AG10803 (cell line): ENCODE data around the gene FHOD1.

Experiments used
- DNase-seq: peaks from one replicate; pipeline ENCODE4 v3.0.0; 2010; ENCODE audit warnings: low read depth
- H3K4me3 ChIP-seq: 2 replicates; pipeline ENCODE4 v1.5.1; 2011; ENCODE audit warnings: mild to moderate bottlenecking, low read length, control low read depth
- TF ChIP-seq, protein P1 (sequence below): conservative IDR thresholded peaks from 2 replicates; pipeline ENCODE4 v1.5.1; 2011; ENCODE audit warnings: mild to moderate bottlenecking, low read length, control low read depth, inconsistent platforms

FHOD1 gene

DNA sequence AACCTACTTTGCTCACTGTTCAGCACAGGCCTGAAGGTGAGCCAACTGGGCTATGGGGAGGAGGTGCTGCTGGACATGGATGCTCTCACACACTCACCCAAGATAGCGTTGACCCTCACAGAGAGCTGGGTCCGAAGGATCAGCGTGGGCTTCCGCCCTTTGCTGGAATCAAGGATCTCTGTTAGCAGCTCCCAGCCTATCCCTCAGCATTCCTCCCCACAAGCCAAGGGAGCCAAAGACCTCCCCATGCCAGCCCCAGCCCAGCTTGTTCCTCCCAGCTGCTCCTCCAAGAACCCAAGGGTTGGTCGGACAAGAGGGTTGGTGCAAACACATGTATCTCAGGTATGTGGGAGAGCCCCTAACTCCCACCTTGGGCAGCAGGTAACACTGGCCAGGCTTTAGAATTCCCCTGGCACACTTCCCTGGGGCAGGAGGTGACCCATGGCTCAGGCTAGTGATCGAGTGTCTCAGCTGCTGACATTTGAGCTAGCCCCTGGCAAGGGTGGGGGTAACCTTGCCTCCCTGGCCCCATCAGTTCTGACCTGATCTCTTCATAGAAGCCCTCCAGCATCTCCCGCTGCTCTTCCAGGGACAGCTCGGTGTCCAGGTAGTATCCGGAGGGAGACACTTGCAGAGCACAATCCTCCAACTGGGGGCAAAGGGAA lies 8.3 kb downstream of the FHOD1 start:
- no peak overlapping the region for H3K4me3 ChIP-seq
- DNase-seq: no peak

DNA sequence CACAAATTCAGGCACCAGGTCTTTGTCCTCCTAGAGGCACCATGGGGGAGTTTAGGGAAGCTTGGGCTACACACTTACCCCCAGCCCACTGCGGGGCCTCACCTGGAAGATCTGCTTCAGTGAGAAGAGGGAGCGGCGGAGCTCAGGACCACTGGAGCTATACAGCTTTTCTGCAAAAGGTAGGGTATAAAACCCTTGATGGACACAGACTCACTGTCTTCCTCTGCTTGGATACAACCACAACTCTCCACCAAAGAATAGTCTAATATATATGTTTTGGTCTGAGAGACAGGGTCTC lies 9.1 kb downstream of the FHOD1 start:
- DNase-seq: no peak
- TF ChIP-seq, protein P1, sequence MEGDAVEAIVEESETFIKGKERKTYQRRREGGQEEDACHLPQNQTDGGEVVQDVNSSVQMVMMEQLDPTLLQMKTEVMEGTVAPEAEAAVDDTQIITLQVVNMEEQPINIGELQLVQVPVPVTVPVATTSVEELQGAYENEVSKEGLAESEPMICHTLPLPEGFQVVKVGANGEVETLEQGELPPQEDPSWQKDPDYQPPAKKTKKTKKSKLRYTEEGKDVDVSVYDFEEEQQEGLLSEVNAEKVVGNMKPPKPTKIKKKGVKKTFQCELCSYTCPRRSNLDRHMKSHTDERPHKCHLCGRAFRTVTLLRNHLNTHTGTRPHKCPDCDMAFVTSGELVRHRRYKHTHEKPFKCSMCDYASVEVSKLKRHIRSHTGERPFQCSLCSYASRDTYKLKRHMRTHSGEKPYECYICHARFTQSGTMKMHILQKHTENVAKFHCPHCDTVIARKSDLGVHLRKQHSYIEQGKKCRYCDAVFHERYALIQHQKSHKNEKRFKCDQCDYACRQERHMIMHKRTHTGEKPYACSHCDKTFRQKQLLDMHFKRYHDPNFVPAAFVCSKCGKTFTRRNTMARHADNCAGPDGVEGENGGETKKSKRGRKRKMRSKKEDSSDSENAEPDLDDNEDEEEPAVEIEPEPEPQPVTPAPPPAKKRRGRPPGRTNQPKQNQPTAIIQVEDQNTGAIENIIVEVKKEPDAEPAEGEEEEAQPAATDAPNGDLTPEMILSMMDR: no peak
- H3K4me3 ChIP-seq: no peak overlapping the region

More for the DNA sequence above, 8.3 kb downstream of the FHOD1 start:
- TF ChIP-seq, protein P1: no peak

- TF ChIP-seq, protein P1: no peak
- no peak overlapping the region for H3K4me3 ChIP-seq
- no peak for DNase-seq
These were observed 9.6 kb downstream of the FHOD1 start for GRCh38 chr16:67237396-67238277.

- TF ChIP-seq, protein P1: no peak
- no peak overlapping the region for H3K4me3 ChIP-seq
- DNase-seq: peak; percentile 33
These were observed 10.5 kb downstream of the FHOD1 start for GRCh38 chr16:67236563-67237395.

- TF ChIP-seq, protein P1: no peak
- DNase-seq: no peak
- H3K4me3 ChIP-seq: no peak overlapping the region
These were observed 11.3 kb downstream of the FHOD1 start for GRCh38 chr16:67235816-67236562.

DNA sequence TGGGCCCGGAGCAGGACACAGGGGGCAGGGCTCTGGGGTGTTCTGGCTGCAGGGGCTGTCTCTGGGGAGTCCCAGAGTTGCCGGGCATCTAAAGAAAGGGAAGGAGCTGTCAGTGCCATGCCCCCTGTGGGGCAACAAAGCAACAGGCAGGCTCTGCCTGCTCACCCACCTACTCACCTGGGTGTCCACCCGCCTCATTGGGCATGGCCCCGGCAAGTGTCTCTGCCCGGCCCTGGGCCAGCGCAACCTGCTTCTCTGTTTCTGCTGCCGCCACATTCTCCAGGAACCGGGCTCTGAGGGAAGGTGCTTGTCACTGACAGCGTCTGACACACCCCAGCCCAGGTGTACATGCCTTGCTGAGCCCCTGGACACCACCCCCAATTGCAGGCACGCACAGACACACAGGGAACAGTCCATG lies 13.1 kb downstream of the FHOD1 start:
- TF ChIP-seq, protein P1: no peak
- no peak overlapping the region for H3K4me3 ChIP-seq
- DNase-seq: no peak
